ENCODE measurements around the gene PPL. TPM values are rescaled to one million over a fixed set of nuclear protein-coding genes. Genes with fewer than 3 reads are reported as not detected.

Gene PPL
- total RNA-seq, 1 experiment from 2014 or later: 0.04 TPM

GRCh38 chr16:4934591-4934990 lies 2.4 kb downstream of the PPL start:
- no peak overlapping the region for H3K4me3 ChIP-seq (ENCODE audit: low read depth, low read length, poor library complexity, severe bottlenecking)
- no peak overlapping the region for H3K27ac ChIP-seq (ENCODE audit: low read depth, low read length, poor library complexity, severe bottlenecking)
- POLR2A ChIA-PET (ENCODE audit: low non-redundant PET): no interaction called here
- peaks cover 5% of the 10 kb centered on the region for H3K4me1 ChIP-seq (ENCODE audit: insufficient read depth, low read length, poor library complexity, severe bottlenecking)
- CTCF ChIA-PET: no interaction called here
- H3K27me3 ChIP-seq (replicated peaks; ENCODE audit: insufficient read depth, low read depth, low read length, poor library complexity): peaks cover 36% of the 10 kb centered on the region
- DNase-seq (ENCODE audit: low spot score): no peak
- TF ChIP-seq EZH2 (IDR thresholded peaks at IDR 0.05; ENCODE audit: borderline replicate concordance, low read depth, low read length, poor library complexity, severe bottlenecking): no peak
- TF ChIP-seq CTCF (conservative IDR thresholded peaks at IDR 0.05; ENCODE audit: low read depth, low read length): no peak
- H3K36me3 ChIP-seq (ENCODE audit: insufficient read depth, low read length, poor library complexity, severe bottlenecking): no peaks in the 10 kb centered on the region
- no peaks in the 10 kb centered on the region for H3K9me3 ChIP-seq (ENCODE audit: low read depth, low read length, poor library complexity, severe bottlenecking)
- BruUV-seq (replicated peaks): no TSS peak
- intact Hi-C loops (cut with micrococcal nuclease; ENCODE audit: unreplicated experiment): no loop called here

GRCh38 chr16:4933871-4934395 lies 3.0 kb downstream of the PPL start:
- peaks cover 36% of the 10 kb centered on the region for H3K27me3 ChIP-seq (replicated peaks; ENCODE audit: insufficient read depth, low read depth, low read length, poor library complexity)
- DNase-seq (ENCODE audit: low spot score): no peak
- no peak overlapping the region for H3K27ac ChIP-seq (ENCODE audit: low read depth, low read length, poor library complexity, severe bottlenecking)
- POLR2A ChIA-PET (ENCODE audit: low non-redundant PET): no interaction called here
- H3K4me3 ChIP-seq (ENCODE audit: low read depth, low read length, poor library complexity, severe bottlenecking): no peak overlapping the region
- H3K36me3 ChIP-seq (ENCODE audit: insufficient read depth, low read length, poor library complexity, severe bottlenecking): no peaks in the 10 kb centered on the region
- CTCF ChIA-PET: no interaction called here
- TF ChIP-seq CTCF (conservative IDR thresholded peaks at IDR 0.05; ENCODE audit: low read depth, low read length) (no peak), EZH2 (IDR thresholded peaks at IDR 0.05; ENCODE audit: borderline replicate concordance, low read depth, low read length, poor library complexity, severe bottlenecking) (no peak)
- H3K9me3 ChIP-seq (ENCODE audit: low read depth, low read length, poor library complexity, severe bottlenecking): no peaks in the 10 kb centered on the region
- intact Hi-C loops (cut with micrococcal nuclease; ENCODE audit: unreplicated experiment): no loop called here
- H3K4me1 ChIP-seq (ENCODE audit: insufficient read depth, low read length, poor library complexity, severe bottlenecking): peaks cover 5% of the 10 kb centered on the region
- no TSS peak for BruUV-seq (replicated peaks)

GRCh38 chr16:4933433-4933832 lies 3.5 kb downstream of the PPL start:
- no peaks in the 10 kb centered on the region for H3K36me3 ChIP-seq (ENCODE audit: insufficient read depth, low read length, poor library complexity, severe bottlenecking)
- peaks cover 34% of the 10 kb centered on the region for H3K27me3 ChIP-seq (replicated peaks; ENCODE audit: insufficient read depth, low read depth, low read length, poor library complexity)
- DNase-seq (ENCODE audit: low spot score): no peak
- ChIA-PET CTCF (no interaction called here), POLR2A (ENCODE audit: low non-redundant PET) (no interaction called here)
- no peaks in the 10 kb centered on the region for H3K9me3 ChIP-seq (ENCODE audit: low read depth, low read length, poor library complexity, severe bottlenecking)
- TF ChIP-seq CTCF (conservative IDR thresholded peaks at IDR 0.05; ENCODE audit: low read depth, low read length): no peak
- TF ChIP-seq EZH2 (IDR thresholded peaks at IDR 0.05; ENCODE audit: borderline replicate concordance, low read depth, low read length, poor library complexity, severe bottlenecking): no peak
- no TSS peak for BruUV-seq (replicated peaks)
- intact Hi-C loops (cut with micrococcal nuclease; ENCODE audit: unreplicated experiment): no loop called here
- H3K27ac ChIP-seq (ENCODE audit: low read depth, low read length, poor library complexity, severe bottlenecking): no peak overlapping the region
- H3K4me1 ChIP-seq (ENCODE audit: insufficient read depth, low read length, poor library complexity, severe bottlenecking): peaks cover 5% of the 10 kb centered on the region
- no peak overlapping the region for H3K4me3 ChIP-seq (ENCODE audit: low read depth, low read length, poor library complexity, severe bottlenecking)
